HG02973 (cell line): ENCODE data around the gene PLA2G2A.
"Not testable (repeated sequence)": the region's sequence is repeated elsewhere in the genome, so short reads cannot be mapped to it uniquely, and the experiment has no call there.

Source experiments
- ATAC-seq: cut with Tn5 transposase; IDR thresholded peaks from one replicate; pipeline ENCODE4 v1.9.1; 2021; ENCODE audit warnings: moderate library complexity; ENCODE audit not compliant: unreplicated experiment

PLA2G2A gene, protein sequence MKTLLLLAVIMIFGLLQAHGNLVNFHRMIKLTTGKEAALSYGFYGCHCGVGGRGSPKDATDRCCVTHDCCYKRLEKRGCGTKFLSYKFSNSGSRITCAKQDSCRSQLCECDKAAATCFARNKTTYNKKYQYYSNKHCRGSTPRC

DNA sequence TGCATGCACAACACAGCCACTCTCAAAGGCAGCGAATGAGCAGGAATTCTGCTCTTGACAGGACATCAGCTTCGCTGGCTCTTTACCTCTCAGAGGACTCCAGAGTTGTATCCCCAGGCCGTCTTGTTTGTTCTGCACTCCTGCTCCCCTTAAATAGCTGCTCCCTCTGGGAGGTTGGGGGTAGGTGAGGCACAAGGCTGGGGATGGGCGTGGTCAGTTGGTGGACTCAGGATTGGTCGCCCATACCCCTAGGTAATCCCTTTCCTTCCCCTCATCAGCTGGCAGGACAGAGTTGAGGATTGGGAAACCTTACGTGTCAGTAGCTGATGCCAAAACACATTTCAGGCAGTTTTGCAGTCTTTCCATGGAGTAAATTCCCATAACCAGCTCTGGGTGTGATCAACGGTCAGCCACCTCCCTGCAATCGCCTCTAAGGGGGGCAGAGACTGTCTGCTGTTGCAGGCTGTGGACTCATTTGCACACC, at the start of gene PLA2G2A:
Gene PLA2G2A (minus strand): TSS at position 125 of the 484 bp plus-strand sequence. CDS start 845 bp downstream, outside the sequence.
- no peak for ATAC-seq

DNA sequence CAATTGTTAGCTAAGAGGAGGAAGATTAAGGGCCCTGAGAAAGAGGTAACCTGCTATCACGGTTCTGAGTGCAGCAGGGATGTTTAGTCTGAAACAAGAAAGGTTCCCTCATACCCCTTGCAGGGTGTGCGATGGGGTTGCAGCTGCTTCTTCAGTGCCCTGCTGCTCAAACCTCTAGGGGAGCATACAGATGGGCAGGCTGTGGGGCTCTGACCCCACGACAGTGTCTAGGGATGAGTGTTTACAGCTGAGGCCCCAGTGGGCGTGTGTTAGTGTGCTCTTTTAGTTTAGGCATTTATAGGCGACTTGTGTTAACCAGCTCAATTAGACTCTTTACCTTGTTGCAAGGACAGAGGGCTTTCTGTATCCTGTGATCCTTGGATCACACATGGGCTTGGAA, 49.3 kb upstream of the PLA2G2A start:
- ATAC-seq: no peak

DNA sequence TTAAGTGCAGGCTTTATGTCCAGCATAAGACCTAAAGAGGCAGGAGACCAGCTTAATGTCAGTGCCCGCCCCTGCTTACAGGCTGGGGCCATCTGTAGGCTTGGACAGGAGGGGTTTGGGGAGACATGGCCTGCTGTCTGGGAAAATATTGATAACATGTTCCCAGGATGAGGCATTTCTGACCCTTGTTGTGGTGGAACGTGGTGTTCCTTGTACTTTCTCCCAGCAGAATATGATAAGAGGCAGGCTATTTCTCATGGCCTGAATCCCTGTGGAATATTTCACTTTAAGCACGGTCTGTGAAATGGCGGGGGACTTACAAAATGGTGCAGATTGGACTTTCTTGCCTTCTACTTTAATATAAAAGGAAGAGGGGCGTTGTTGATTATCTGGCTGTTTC, 48.7 kb upstream of the PLA2G2A start:
- ATAC-seq: no peak

DNA sequence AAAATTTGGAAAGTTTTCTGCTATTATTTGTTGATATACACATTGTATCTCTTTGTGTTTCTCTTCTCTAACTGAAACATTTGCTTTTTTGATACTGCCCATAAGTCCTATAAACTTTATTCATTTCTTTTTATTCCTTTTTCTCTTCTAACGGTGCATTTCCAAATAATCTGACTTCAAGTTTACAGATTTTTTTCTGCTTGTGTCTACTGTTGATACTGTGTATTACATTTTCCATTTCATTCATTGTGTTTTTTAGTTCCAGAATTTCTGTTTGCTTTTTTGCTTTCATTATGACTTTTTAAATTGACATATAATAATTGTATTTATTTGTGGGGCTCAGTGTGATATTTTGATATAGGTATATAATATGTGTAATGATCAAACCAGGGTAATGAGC, 38.3 kb upstream of the PLA2G2A start:
- ATAC-seq: no peak

DNA sequence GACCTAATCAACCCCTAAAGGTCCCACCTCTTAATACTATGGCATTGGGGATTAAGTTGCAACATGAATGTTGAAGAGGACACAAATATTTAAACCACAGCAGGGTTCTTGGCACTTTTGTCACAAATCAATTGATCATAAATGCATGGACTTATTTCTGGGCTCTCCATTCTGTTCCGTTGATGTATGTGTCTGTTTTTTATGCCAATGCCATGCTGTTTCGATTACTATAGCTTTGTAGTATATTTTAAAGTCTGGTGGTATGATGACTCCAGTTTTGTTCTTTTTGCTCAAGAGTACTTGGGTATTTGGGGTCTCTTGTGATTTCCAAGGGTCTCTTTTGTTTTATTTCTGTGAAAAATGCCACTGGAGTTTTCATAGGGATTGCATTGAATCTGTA, 34.7 kb upstream of the PLA2G2A start:
- ATAC-seq: no peak

DNA sequence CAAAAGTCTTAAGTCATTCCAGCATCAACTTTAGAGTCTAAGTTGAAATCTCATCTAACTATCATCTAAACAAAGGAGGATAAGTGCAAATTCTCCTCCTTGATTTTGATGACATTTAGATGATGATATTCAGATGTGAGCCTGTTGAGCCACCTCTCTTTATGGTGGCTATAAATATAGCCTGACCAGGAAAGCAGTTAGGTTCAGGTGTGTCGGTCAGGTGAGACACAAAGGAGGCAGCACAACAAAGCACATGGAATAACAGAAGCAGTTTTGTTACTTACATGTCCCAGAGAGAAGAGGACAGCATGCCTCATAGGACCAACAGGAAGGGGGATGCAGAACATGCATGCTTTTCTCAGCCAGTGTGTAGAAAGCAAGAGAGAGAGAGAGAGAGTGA, 30.6 kb upstream of the PLA2G2A start:
- no peak for ATAC-seq

DNA sequence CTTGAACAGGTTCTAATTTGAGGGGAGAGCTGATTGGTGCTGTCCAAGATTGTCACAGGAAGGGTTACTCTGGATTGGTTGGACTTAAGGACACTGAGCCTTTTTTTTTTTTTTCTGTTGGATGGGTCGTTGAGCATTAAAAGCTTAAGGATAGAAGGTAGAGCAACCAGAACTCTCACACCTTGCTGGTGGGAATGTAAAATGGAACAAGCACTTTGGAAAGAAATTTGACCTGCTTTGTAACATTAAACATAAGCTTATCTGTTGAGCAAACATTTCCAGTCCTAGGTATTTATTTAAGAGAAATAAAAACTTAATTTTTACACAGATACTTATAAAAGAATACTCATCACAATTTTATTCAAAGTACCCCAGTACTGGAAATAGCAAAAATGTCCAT, 29.8 kb upstream of the PLA2G2A start:
- ATAC-seq: no peak

DNA sequence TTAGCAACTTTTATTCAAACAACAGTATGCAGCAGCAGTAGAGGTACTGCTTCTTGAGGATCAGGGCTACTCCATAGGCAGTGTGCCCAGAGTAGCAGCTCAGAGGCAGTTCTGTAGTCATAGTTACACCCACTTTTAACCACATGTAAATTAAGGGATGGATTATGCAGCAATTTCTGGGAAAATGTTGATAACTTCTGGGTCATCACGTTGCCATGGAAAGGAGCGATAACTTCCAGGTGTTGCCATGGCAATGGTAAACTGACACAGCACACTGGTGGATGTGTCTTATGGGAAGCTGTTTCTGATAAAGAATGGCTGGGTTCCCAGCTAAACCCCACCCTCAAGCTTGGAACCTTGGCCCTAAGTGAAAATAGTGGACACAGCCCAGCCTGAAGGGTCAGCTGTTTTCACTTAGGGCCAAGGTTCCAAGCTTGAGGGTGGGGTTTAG, 29.0 kb upstream of the PLA2G2A start:
- no peak for ATAC-seq

DNA sequence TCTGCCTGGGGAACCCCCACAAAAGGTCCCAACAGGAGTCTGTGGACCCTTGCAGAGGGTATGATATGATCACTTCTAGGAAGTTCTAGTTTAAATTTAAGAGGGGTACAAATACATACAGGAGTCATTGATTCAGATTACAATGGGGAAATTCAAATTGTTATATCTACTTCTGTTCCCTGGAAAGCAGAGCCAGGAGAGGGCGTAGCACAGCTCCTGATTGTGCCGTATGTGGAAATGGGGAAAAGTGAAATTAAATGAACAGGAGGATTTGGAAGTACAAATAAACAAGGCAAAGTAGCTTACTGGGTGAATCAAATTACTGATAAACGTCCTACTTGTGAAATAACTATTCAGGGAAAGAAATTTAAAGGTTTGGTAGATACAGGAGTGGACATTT, 19.4 kb upstream of the PLA2G2A start:
- ATAC-seq: not testable (repeated sequence)

DNA sequence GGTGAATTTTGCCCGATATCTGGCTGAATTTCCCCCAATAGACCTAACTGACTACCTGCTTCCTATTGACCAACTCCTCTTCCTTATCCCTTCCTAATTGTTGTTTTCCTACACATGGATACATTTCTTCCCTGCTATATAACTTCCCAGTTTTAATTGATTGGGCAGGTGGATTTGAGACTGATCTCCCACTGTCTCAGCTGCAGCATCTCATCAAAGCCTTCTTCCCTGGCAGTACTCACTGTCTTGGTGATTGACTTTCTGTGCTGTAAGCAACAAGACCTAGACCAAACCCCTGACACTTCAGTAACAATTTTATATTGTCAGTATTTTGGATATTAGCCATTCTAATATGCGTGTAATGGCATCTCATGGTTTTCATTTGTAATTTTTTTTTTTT, 11.3 kb upstream of the PLA2G2A start:
- ATAC-seq: no peak

DNA sequence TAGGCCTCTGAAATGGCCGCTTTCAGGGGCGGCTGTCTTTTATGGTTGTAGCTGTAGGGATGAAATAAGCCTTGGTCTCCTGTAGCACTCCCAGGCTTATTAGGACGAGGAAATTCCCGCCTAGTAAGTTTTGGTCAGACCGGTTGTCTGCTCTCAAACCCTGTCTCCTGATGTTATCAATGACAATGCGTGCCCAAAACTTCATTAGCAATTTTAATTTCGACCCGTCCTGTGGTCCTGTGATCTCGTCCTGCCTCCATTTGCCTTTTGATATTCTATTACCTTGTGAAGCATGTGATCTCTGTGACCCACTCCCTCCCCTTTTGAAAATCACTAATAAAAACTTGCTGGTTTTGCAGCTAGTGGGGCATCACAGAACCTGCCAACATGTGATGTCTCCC, 10.8 kb upstream of the PLA2G2A start:
- not testable (repeated sequence) for ATAC-seq

DNA sequence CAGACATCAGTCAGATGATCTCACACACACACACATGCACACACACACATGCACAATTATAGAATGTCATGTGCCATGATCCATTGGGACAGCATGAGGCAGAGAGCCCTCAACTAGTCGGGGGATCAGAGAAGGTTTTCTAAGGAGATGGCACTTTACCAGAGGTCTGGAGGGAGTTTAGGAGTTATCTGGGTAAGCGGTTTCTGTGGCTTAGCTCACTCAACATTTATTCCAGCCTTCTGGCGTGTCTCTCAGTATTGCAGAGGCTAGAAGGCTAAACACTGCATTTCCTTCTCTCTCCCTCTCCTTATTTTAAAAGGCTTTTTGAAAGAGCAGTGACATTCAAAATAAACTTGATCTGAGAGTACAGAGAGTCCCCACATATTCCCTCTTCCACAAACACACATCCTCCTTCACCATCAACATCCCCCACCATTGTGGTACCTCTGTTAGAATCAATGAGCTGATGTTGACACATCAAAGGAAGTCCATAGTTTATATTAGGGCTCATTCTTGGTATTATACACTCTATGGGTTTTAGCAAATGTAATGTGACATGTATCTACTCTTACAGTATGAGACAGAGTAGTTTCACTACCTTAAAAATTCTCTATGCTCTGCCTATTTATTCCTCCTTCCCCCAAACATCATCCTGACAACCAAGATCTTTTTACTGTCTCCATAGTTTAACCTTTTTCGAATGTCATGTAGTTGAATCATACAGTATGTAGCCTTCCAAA, 9.0 kb upstream of the PLA2G2A start:
- ATAC-seq: no peak

DNA sequence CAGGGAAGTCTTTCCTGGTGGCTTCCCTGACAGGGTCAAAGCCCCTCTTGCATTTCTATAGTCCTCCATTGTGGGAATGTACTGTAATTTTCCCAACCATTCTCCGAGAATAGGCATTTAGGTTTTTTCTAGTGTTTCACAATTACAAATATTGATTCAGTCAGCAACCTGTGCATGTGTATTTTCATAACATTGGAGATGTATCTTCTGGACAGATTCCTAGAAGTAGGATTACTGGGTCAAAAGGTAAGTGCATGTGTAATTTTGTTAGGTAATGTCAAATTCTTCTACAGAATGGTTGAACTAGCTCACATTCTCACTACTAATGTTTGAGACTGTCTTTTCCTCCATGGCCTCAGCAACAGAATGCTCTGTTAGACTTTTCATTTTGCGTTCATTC, 8.3 kb upstream of the PLA2G2A start:
- no peak for ATAC-seq

DNA sequence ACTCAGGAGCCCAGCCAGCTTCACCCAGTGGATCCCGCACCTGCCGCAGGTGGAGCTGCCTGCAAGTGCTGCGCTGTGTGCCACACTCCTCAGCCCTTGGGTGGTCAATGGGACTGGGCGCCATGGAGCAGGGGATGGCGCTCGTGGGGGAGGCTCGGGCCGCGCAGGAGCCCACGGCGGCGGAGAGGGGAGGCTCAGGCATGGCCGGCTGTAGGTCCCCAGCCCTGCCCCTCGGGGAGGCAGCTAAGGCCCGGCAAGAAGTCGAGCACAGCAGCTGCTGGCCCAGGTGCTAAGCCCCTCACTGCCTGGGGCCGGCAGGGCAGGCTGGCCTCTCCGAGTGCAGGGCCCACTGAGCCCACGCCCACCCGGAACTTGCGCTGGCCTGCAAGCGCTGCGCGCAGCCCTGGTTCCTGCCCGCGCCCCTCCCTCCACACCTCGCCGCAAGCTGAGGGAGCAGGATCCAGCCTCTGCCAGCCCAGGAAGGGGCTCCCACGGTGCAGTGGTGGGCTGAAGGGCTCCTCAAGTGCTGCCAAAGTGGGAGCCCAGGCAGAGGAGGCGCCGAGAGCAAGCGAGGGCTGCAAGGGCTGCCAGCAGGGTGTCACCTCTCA, 5.1 kb upstream of the PLA2G2A start:
- ATAC-seq: not testable (repeated sequence)

DNA sequence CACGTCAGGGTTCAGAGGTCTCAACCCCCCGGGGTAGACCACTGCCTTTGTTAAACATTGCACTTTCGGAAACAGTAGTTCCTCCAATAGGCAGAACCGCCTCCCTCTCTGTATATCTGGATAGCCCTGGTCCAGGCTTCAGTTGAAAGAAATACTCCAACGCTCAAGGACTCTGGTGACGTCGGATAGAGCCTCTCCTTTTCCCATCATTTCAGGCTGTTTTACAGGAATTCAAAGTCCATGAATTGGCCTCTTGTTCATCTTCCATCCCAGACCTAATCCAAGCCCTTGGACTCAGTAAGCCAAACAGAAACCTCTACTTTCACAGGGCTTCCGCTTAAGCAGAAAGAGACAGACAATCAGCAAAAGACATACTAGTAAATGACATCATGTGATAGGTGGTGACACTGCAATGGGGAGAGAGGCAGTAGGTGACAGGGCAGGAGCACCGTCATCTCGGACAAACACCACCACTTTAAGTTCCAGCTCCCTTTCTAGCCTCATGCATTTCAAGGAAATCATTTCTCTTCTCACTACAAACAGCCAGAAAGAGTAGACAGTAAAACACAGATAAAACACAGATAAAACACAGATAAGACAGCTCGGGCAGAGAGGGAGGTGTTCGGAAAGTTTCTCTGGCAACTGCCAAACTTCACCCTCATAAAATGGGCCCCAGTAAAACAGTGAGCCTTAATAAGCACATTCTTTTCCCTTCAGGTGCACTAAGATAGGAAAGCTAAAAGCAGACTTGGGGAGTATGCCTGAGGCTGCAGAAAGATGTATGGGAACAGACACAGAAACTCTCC, 2.3 kb upstream of the PLA2G2A start:
- ATAC-seq: no peak

DNA sequence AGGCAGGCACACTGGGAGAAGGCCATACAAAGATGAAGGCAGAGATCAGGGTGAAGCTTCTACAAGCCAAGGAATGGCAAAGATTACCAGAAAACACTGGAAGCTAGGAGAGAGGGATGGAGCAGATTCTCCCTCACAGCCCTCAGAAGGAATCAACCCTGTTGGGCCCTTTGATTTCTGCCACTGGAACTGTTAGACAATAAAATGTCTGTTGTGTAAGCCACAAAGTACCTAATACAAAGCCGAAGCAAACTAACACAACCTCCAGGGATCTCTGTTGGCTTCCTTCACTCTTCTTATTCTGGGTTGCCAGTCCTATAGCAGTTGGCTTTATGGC, 1.7 kb upstream of the PLA2G2A start:
- no peak for ATAC-seq

DNA sequence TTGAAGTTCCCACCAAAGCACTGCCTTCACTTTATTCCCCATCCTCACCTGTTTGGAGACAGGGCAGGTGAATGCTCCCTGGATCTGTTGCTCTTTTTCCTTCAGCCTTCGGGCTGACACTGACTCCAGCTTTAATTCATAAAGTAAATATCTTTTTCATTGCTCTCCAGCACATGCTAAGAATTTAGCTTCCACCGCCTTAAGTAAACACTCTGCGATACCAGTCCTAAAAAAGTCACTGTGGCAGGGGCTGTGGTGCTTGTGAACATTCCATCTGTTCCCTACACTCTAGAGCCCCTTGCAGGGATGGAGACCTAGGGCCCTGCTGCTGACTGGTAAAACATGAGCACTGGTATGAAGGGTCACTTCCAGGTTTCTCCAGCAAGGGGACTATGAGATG, 896 bp upstream of the PLA2G2A start:
- no peak for ATAC-seq

DNA sequence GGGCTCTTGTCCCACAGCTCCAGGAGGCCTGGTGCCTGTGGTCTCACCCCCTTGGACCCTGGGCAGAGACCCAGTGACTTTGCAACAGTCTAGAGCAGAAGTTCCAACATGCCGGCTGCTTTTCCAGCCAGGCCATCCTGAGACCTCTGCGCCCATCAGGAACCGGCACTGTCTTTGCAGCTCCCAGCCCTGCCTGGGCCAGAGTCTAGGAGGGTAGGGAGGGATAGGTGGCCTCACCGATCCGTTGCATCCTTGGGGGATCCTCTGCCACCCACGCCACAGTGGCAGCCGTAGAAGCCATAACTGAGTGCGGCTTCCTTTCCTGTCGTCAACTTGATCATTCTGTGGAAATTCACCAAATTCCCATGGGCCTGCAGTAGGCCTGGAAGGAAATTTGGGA, 1.3 kb downstream of the PLA2G2A start:
- no peak for ATAC-seq

DNA sequence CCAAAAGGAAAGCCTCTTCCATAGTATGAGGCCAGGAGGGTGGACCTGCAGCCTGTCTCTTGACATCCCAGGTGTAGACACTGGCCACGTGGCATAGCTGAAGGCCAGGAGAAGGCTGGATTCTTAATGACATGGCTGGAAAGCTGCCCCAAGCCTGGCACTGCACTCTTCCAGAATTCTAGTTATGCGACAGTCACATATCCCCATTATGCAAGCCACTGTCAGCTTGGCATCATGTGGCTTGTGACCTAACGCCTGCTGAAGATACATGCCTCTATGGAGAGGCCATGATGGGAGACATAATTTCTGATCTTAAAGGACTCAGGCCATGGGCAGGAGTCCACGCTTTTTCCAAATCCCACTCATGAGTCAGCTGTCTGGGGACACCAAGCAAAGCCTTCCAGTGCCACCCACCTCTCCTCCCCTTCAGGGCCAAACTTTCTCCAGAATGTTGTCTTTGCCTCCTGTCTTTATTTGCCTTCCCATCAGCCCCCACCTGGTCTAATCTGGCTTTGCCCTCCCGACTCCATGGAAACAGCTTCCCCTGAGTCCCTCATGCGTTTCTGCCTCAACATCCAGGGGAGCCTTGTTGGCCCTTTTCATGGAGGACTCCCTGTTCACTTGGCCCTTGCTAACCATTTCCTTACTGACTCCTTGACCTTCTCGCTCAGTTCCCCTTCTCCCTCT, 3.0 kb downstream of the PLA2G2A start:
- no peak for ATAC-seq

DNA sequence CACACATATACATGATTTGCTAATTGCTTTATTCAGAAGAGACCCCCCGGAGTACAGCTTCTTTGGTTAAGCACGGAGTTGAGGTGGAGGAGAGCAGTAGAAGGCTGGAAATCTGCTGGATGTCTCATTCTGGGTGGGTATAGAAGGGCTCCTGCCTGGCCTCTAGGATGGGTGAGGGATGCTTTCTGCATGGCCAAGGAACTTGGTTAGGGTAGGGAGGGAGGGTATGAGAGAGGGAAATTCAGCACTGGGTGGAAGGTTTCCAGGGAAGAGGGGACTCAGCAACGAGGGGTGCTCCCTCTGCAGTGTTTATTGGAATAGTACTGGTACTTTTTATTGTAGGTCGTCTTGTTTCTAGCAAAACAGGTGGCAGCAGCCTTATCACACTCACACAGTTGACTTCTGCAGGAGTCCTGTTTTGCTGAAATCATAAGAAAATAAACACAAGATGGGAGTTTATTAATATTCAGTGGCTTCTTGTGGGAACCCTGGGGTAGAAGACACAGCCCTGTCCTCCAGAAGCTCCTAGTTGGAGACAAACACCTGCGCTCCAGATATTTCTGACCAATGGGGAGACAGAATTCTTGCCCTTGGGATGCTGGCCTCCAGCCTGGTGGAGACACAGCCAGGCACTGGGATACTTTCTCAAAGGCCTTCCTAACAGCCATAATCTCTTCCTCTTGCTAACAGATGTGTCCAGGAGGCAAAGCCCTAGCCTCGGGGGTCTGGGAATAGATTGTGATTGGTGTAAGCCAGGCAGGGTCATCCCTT, 3.8 kb downstream of the PLA2G2A start:
- ATAC-seq: no peak
